ENCODE data around the gene MFAP2.
"Not testable (repeated sequence)": the region's sequence is repeated elsewhere in the genome, so short reads cannot be mapped to it uniquely, and the experiment has no call there.

Gene MFAP2

DNA sequence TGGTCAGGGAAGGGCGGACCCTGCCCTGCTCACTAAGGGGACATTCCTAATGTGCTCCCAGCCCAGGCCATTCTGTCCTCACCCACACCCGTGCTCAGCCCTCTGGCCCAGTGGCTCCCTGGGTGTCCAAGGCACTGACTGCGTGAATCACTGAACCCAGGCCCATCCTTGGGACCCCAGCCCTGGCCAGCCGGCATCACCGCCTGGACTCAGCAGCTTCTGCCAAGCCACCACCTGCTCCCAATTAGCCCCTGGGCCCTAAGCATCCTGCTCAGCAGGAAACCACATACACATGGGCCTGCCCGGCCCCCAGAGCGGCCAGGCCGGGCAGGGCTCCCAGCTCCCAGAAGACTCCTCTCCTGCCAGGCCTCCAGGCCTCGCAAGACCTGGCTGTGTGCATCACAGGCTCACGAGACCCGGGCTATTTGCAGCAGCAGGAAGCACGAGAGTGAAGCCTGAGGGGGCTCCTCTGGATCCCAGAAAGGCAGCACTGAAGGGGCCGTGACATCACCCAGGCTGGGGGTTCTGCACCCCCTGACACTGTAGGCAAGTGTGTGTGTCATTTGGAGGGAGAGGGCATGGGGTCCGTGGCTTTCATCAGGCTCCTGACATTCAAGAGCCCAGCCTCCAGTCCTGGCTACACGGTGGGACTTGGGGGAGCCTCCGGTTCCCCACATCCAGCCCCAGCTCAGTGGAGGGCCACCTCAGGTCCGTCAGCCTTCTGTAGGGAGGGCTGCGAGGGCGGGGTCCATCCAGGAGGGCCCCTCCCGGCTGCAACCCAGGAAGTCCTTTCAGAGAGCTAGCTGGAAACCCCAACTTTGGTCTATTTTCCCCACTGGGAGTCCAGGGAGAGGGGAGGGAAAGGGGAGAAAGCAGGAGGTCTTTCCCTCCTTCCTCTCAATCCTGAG is 1.6 kb downstream of the MFAP2 start:
- DNase-seq, result no peak

DNA sequence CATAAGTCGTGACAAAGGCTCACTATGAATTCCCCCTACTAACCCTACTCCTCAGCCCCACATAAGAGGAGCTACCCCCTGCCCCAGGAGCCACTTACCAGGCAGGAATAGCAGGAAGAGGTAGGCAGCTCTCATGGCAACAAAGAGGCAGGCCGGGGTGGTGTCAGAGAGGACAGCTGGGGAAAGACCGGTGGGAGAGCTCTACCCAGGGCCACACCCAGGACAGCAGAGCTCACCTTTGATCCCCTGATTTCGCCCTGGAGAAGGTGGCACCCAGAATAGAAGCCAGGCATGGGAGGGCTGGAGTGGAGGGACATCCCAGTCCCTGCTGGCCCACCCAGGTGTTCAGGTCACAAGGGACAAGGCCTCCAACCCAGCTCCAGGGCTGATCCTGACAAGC is 2.3 kb downstream of the MFAP2 start:
- DNase-seq, result no peak

- DNase-seq, result no peak
These were observed 3.0 kb downstream of the MFAP2 start for GRCh38 chr1:16977377-16977776.

GRCh38 chr1:16976966-16977365 is 3.5 kb downstream of the MFAP2 start:
- no peak for DNase-seq

GRCh38 chr1:16975838-16976237 is 4.6 kb downstream of the MFAP2 start:
- DNase-seq, result no peak

DNA sequence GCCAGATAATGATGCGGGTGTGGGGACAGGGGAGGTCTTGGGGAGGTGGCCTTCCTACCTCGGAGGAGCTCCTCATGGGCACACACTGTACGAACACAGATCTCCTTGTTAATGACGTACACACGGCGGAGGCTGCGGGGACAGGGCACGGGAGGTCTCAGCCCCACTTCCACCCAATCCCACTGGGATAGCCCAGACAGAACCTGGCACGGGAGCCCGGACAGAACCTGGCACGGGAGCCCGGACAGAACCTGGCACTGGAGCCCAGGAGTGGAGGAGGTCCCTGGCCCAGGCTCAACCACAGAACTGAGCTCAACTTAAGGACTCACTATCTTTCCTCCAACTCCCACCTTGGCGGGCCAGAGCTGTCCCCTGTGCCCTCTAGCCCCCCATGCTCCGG is 5.2 kb downstream of the MFAP2 start:
- DNase-seq, result no peak

DNA sequence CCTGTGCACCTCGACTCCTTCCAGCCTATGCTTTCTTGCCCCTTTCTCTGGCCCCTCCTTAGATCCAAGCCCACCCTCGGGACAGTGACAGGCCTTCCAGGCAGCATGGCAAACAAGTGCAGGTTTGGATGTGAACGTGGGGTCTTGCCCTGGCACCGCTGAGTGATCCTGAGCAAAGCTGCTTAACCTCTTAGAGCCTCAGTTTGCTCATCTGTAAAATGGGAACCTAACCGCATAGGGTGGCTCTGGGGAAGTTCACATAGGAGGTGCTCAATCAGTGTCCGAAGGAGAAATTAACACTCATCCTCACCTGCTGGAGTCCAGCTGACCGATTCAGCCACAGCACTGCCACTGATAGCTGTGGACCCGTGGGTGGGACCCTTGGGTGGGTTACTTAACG is 7.2 kb downstream of the MFAP2 start:
- no peak for DNase-seq

DNA sequence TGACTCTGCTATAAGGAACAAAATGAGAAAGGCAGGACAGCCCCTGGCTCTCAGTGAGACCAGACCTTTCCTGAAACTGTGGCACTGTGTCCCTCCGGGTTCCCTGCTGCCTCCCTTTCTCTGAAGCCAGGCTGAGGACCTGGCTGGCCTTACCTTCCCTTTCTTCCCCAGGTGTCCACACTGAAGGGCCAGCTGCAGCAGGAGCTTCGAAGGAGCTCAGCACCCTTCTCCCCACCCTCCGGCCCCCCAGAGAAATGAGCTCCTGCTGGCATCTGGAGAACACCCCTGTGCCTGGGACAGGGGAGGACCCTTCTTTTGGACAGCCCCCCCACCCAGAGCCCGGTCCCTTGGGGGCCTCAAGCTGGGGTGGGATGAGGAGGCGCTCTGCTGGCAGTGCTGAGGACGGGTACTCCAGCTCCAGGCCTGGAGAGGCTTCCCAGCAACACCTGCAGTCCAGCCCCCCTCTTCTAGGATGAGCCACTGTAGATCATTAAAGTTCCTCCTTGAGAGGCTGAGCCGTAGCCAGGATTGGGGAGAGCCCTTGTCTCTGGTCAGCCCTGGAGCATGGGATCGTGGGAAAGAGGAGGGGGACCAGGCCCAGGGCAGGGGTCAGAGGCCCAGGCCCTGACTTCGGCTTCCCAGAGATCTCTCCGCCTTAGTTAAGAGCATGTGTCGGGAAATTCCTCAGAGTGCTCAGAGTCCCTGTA is 8.1 kb downstream of the MFAP2 start:
- DNase-seq, result no peak

DNA sequence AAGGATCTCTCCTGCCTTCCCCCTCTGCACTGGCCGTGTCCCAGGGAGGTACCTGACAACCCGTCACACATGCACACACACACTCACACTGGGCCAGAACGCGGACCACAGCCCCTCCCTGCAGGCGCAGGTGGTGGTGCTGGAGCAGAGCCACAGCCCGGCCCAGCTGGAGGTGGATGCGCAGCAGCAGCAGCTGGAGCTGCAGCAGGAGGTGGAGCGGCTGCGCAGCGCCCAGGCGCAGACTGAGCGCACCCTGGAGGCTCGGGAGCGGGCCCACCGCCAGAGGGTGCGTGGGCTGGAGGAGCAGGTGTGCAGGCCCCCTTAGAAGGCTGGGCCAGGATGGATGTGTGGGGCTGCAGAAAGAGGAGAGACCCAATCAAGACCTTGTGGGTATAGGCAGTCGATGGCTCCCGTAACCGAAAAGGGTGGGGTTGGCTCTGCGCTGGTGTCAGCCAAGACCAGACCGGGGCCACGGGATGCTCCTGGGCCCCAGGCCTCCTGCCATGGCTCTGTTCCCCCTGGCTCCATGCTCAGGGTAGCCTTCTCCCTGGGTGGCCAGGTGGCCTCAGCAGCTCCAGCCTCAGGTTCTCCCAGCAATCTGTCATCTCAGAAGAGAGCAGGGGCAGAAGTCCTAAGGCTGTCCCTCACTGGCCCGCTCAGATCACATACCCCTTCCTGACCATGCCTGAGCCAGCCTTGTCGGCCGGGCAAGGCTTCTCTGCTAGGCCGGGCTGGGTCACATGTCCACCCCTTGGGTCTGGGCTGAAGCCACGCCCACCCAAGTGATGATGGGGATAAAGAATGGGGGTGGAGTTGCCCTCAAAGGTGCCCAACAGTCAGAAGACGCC is 8.9 kb downstream of the MFAP2 start:
- DNase-seq, result no peak

DNA sequence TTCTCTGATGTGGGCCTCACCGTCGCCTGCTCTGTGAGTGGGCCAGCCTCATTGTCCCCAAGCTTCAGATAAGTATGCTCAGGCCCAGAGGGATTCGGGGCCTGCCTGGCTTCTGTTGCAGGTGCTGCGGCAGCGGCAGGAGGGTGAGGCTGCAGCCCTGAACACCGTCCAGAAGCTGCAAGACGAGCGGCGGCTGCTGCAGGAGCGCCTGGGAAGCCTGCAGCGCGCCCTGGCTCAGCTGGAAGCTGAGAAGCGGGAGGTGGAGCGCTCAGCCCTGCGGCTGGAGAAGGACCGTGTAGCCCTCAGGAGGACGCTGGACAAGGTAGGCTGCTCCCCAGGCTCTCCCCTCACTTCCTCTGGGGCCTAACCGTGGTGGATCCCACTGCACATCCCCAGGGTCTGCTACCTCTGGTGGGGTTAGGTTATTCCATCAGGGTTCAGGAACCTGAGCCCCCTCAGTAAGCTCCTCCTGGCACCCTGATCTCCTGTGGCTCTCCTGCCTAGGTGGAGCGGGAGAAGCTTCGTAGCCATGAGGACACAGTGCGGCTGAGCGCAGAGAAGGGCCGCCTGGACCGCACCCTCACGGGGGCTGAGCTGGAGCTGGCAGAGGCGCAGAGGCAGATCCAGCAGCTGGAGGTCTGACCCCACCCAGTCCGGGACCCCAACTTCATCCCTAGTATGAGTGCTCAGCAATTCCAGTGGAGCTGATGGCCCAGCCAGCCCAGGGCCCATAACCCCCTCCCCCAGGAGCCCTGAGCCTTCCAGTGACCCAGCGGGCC is 10.1 kb downstream of the MFAP2 start:
- DNase-seq, result no peak

- DNase-seq, result no peak
These were observed 10.8 kb downstream of the MFAP2 start for GRCh38 chr1:16969651-16970050.

DNA sequence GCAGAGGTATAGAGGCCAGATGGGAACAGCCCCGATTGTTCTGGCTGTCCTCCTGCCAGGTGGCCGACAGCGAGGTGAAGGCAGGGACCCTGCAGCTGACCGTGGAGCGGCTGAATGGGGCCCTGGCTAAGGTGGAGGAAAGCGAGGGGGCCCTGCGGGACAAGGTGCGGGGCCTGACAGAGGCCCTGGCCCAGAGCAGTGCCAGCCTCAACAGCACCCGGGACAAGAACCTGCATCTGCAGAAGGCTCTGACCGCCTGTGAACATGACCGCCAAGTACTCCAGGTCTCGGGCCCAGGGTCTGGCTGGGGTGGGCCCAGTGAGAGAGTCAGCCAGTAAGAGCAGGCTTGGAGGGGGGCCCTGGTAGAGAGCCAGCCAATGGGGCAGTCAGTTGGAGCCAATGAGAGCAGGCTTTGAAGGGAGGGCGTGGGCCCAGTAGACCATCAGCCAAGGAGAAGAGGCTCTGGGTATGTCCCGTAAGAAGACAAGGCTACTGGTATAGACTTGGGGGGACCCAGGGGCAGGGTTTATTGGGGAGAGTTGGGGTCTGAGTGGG is 11.3 kb downstream of the MFAP2 start:
- no peak for DNase-seq

GRCh38 chr1:16968372-16968771 is 12.0 kb downstream of the MFAP2 start:
- no peak for DNase-seq

DNA sequence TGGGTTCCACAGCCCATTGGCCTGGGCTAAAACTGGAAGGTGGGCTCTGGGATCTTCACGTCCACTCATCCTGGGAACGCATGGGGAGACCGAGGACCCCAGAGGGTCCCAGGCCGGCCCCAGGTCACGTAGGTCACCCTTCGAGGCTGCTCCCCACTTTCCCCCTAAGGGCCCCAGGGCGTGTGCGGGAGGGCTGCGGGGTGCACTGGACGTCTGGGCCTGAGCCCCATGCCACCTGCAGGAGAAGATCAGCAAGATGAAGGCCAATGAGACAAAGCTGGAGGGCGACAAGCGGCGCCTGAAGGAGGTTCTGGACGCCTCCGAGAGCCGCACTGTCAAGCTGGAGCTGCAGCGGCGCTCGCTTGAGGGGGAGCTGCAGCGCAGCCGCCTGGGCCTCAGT is 12.5 kb downstream of the MFAP2 start:
- DNase-seq, result no peak

DNA sequence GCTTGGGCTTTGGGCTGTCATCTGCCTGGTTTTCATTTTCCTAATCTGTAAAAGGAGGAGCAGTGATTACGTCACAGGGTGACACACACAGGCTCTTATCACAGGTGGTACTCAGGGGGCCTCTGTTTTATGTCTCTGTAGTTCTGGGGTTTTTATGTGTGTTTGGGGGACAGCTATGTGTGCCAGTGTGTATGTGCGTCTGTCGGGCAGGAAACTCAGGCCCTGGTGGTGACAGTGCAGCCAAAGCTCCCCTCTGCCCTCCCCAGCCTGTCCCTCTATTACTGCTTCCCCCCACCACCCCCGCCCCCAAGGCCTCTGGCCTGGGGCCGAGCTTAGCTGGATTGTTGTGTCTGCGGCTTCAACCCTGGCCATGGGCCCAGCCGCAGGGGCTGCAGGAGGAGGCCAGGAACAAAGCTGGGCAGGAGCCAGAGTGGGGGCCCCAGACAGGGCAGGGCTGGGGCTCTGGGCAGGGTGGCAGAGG is 13.3 kb downstream of the MFAP2 start:
- DNase-seq, result no peak

DNA sequence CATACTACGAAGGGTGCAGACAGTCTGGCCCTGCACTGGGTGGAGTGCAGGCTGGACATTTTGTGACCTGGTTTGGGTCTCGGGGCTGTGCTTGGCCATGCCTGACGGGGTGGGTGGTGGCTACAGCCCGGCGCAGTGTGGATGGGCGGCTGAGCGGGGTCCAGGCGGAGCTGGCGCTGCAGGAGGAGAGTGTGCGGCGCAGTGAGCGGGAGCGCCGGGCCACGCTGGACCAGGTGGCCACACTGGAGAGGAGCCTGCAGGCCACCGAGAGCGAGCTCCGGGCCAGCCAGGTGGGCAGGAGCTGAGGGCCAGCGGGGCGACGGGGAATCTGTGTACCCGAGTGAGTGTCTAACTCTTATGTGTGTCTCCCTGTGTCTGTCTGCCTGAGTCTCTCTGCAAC is 14.1 kb downstream of the MFAP2 start:
- DNase-seq, result no peak

GRCh38 chr1:16965486-16966067 is 14.8 kb downstream of the MFAP2 start:
- DNase-seq, result no peak

GRCh38 chr1:16964169-16964568 is 16.3 kb downstream of the MFAP2 start:
- not testable (repeated sequence) for DNase-seq

DNA sequence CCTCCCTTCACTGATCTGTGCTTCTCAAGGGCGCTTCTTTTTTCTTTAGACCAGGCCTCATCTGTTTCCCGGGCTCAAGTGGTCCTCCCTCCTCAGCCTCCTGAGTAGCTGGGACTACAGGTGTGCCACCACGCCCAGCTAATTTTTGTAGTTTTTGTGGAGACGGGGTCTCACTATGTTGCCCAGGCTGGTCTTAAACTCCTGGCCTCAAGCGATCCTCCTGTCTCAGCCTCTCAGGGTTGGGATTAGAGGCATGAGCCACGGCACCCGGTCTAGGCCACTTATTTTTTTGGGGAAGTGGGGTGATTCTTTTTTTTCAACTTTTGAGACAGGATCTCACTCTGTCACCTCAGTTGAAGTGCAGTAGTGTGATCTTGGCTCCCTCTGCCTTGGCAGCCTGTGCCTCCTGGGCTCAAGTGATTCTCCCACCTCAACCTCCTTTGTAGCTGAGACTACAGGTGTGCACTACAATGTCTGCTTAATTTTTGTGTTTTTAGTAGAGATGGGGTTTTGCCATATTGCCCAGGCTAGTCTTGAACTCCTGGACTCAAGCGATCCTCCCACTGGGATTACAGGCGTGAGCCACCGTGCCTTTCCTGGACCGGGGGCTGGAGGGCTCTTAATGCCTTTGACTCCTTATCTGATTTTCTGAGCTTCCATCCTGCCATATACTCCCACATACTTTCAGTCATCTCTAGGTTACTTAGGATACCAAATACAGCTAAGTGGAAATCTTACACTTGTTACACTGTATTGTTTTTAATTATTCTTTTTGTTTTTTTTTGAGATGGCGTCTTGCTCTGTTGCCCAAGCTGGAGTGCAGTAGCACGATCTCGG is 18.9 kb downstream of the MFAP2 start:
- no peak for DNase-seq

GRCh38 chr1:16960560-16961296 is 19.7 kb downstream of the MFAP2 start:
- peak; percentile 92 for DNase-seq

Data from stimulated activated CD4-positive, alpha-beta T cell treated with anti-CD3 and anti-CD28 coated beads, Interleukin-15, amount 100 ng/mL, for 24 hours (primary cell).